HG03571 (cell line): Measurements from ENCODE around the gene DOK5.

ENCODE experiments used
- ATAC-seq: cut with Tn5 transposase; IDR thresholded peaks from one replicate; pipeline ENCODE4 v1.9.1; 2021; ENCODE audit not compliant: unreplicated experiment

The DOK5 gene

GRCh38 chr20:54688476-54688875 lies 213.1 kb downstream of the DOK5 start:
- no peak for ATAC-seq

DNA sequence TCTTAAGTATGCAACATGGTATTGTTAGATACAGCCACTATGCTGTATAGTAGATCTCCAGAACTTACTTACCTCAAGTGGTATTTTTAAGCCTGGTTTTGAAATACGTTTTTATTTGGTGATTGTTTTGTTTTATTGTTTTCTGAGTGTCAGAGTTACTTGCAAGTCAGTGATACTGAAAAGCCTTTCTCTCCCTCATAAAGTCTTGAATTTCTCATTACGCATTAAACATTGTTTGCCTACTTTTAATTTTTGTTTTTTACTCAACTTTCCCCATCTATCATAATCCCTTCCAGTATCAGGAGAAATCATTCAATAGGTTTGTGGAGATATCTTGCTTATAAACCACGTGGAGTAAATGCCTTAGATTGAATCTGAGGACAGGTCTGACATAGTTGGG lies 214.9 kb downstream of the DOK5 start:
- ATAC-seq, result no peak

DNA sequence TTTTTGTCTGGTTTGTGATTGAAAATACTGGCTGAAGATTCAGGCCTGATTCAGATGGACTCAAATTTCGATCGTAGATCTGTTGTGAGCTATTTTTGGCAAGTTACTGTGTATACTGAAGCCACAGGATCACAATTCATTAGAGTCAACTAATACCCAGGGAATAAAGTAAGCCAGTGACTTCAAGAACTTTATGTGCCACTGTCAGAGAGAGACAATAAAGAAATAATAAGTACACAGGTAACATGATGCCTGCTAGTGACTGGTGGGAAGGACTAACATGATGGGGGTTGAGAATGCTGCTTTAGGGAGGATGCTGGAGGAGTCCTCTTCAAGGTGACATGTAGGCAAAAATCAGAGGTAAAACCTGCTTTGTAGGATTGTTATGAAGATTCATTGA lies 215.9 kb downstream of the DOK5 start:
- ATAC-seq, result no peak

GRCh38 chr20:54692168-54692887 lies 216.9 kb downstream of the DOK5 start:
- ATAC-seq, result no peak

DNA sequence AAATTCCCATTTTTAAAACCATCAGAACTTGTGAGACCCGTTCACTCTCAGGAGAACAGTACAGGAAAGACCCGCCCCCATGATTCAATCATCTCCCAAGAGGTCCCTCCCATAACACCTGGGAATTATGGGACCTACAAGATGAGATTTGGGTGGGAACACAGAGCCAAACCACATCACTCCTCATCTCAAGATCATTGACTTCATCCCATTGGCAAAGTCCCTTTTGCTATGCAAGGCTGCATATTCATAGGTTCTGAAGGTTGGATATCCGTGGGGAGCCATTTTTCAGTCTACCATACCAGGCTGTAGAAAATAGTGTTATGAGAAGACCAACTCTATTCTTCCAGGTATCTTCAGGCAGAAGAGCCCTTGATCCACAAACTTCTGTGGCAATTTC lies 219.1 kb downstream of the DOK5 start:
- no peak for ATAC-seq

DNA sequence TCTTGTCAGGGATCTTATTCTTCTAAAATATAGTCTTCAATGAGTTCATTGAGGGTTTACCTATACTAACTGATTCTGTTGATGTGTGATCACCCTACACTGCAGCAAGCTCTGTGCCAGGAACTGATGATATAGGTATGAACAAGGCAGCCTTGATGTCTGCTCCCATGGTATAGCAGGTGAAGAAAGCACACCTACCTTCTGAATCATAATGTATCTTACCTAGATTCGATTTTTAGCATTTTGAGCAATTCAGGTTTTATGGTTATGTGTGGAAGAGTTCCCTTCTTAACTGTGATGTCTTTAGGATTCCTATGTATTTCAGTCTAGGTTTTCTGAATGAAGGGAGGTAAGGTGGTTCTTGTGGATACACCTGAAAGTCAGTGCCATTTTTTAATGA lies 223.0 kb downstream of the DOK5 start:
- ATAC-seq, result no peak
